ENCODE measurements around the gene SORT1. TPM values are rescaled to one million over a fixed set of nuclear protein-coding genes. Genes with fewer than 3 reads are reported as not detected.
A peak's percentile ranks its signal among the peaks of the same experiment; 100 is the strongest.

Gene SORT1
- total RNA-seq, 2 donors from 2014 or later, result 5.8 to 7.9 TPM

DNA sequence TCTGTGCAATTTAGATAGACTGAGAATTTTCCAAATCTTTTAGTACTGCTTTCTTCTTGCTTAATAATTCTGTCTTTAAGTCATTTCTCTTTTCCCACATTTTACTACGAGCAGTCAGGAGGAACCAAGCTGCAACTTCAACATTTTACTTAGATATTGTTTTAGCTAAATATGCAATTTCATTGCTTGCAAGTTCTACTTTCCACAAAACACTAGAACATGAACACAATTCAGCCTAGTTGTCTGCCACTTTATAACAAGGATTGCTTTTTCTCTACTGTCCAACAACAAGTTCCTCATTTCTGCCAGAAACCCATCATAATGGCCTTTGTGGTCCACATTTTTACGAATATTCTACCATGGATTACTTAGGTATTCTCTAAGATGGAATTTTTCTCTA lies 36.6 kb downstream of the SORT1 start:
- H3K4me1 Mint-ChIP-seq (ENCODE audit: low read depth in 2 of 2), result no peaks in the 10 kb centered on the region
- no peaks in the 10 kb centered on the region for H3K9me3 Mint-ChIP-seq
- H3K4me3 Mint-ChIP-seq, result no peak overlapping the region
- no peak for DNase-seq (ENCODE audit: low spot score)
- ATAC-seq, result no peak
- H3K27ac Mint-ChIP-seq, result no peak overlapping the region
- H3K27me3 Mint-ChIP-seq, result peaks cover 2 to 12% of the 10 kb centered on the region in 2 donors
- no peaks in the 10 kb centered on the region for H3K36me3 Mint-ChIP-seq

- H3K4me3 Mint-ChIP-seq, result no peak overlapping the region
- H3K27ac Mint-ChIP-seq, result no peak overlapping the region
- H3K9me3 Mint-ChIP-seq, result no peaks in the 10 kb centered on the region
- peaks cover 2 to 6% of the 10 kb centered on the region in 2 donors for H3K27me3 Mint-ChIP-seq
- no peak for DNase-seq (ENCODE audit: low spot score)
- H3K4me1 Mint-ChIP-seq (ENCODE audit: low read depth in 2 of 2), result no peaks in the 10 kb centered on the region
- no peak for ATAC-seq
- H3K36me3 Mint-ChIP-seq, result no peaks in the 10 kb centered on the region
Measured at GRCh38 chr1:109357616-109358015, 40.1 kb downstream of the SORT1 start.

DNA sequence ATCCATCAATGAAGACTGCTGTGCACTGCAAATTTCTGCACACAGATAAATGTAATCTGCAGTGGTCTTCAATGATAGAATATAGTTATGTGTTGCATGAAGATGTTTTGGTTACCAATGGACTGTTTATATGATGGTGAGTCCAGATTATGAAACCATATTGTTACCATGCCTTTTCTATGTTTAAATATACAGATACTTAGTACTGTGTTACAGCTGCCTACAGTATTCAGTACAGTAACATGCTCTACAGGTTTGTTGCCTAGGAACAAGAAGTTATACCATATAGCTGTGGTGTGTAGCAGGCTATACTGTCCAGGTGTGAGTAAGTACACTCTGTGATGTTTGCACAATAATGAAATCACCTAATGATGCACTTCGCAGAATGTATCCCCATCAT lies 40.8 kb downstream of the SORT1 start:
- no peak overlapping the region for H3K4me3 Mint-ChIP-seq
- no peak overlapping the region for H3K27ac Mint-ChIP-seq
- no peaks in the 10 kb centered on the region for H3K36me3 Mint-ChIP-seq
- ATAC-seq (no peak), DNase-seq (ENCODE audit: low spot score) (no peak)
- H3K4me1 Mint-ChIP-seq (ENCODE audit: low read depth in 2 of 2), result no peaks in the 10 kb centered on the region
- H3K9me3 Mint-ChIP-seq, result no peaks in the 10 kb centered on the region
- peaks cover 2 to 7% of the 10 kb centered on the region in 2 donors for H3K27me3 Mint-ChIP-seq

DNA sequence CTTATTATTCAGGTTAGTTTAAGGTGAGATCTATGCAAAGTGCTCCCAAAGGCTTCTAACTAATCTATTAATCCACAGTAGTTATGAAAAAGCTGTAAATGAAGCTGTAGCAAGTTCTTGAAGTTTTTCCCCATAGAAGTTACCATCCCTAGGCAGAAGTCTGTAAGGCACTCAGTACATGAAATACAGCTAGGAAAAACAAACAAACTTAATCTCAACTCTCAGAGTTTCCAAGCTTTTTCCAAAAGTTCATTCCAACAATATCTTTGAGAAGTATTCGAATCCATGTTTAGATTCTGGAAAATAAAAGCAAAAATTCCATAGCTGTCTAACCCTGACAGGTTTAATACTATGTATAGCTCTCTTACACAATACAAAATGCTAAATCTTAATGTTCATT lies 41.2 kb downstream of the SORT1 start:
- Mint-ChIP-seq H3K27me3 (peaks cover 2 to 11% of the 10 kb centered on the region in 2 donors), H3K27ac (no peak overlapping the region), H3K4me3 (no peak overlapping the region), H3K36me3 (no peaks in the 10 kb centered on the region), H3K9me3 (no peaks in the 10 kb centered on the region), H3K4me1 (ENCODE audit: low read depth in 2 of 2) (no peaks in the 10 kb centered on the region)
- no peak for ATAC-seq
- DNase-seq (ENCODE audit: low spot score), result no peak

GRCh38 chr1:109354929-109355328 lies 42.8 kb downstream of the SORT1 start:
- Mint-ChIP-seq H3K4me3 (no peak overlapping the region), H3K36me3 (no peaks in the 10 kb centered on the region), H3K4me1 (ENCODE audit: low read depth in 2 of 2) (no peaks in the 10 kb centered on the region), H3K27ac (no peak overlapping the region), H3K27me3 (peaks cover 2 to 18% of the 10 kb centered on the region in 2 donors), H3K9me3 (no peaks in the 10 kb centered on the region)
- no peak for ATAC-seq
- DNase-seq (ENCODE audit: low spot score), result no peak

- Mint-ChIP-seq H3K36me3 (no peaks in the 10 kb centered on the region), H3K27me3 (peaks cover 0 to 12% of the 10 kb centered on the region in 2 donors), H3K9me3 (no peaks in the 10 kb centered on the region), H3K4me1 (ENCODE audit: low read depth in 2 of 2) (no peaks in the 10 kb centered on the region), H3K4me3 (no peak overlapping the region), H3K27ac (no peak overlapping the region)
- ATAC-seq (no peak), DNase-seq (ENCODE audit: low spot score) (no peak)
Measured at GRCh38 chr1:109351457-109351856, 46.3 kb downstream of the SORT1 start.

DNA sequence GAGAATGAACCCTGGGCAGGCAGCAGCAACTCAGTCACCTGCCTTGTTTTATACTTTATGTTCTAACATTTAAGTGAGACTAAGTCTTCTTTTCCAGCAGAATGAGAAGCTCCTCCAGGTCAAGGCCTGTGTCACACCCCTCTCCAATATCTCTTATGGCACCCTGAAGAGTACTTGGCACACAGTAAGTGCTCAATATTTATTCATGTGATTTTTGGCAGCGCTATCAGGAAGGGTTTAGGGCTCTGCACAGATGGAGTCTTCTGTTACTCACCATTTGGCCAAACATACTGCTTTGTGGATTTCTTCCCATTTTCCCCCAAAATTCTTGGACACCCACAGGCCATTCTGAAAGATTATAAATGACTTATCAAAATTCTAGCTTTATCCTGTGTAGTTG lies 47.1 kb downstream of the SORT1 start:
- ATAC-seq, result no peak
- H3K36me3 Mint-ChIP-seq, result no peaks in the 10 kb centered on the region
- DNase-seq (ENCODE audit: low spot score), result no peak
- no peak overlapping the region for H3K4me3 Mint-ChIP-seq
- no peak overlapping the region for H3K27ac Mint-ChIP-seq
- no peaks in the 10 kb centered on the region for H3K9me3 Mint-ChIP-seq
- H3K27me3 Mint-ChIP-seq, result peaks cover 0 to 12% of the 10 kb centered on the region in 2 donors
- no peaks in the 10 kb centered on the region for H3K4me1 Mint-ChIP-seq (ENCODE audit: low read depth in 2 of 2)

DNA sequence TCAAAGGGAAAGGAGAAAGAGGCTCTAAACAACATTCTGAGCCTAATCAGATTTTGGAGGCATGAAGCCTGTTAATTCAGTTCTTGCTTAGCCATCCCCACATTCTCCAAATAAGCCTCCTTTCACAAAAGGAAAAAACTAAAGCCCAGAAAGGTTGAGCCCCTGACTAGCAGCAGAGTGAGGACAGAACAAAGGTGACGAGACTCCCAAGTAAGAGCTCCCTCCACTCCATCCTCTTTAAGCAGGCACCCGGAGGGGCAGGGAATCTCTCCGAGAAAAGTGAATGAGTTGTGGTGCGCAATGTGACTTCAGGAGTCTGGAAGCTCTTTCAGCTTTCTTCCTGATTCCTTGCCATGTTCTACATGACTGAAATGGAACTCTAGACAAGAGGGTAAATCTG lies 47.5 kb downstream of the SORT1 start:
- Mint-ChIP-seq H3K27ac (no peak overlapping the region), H3K9me3 (no peaks in the 10 kb centered on the region)

GRCh38 chr1:109347511-109347910 lies 50.2 kb downstream of the SORT1 start:
- ATAC-seq (no peak), DNase-seq (ENCODE audit: low spot score) (no peak)
- Mint-ChIP-seq H3K27ac (no peak overlapping the region), H3K27me3 (peaks cover 0 to 19% of the 10 kb centered on the region in 2 donors), H3K9me3 (no peaks in the 10 kb centered on the region), H3K4me3 (no peak overlapping the region), H3K36me3 (no peaks in the 10 kb centered on the region), H3K4me1 (ENCODE audit: low read depth in 2 of 2) (no peaks in the 10 kb centered on the region)

More for the DNA sequence above, 47.5 kb downstream of the SORT1 start:
- Mint-ChIP-seq H3K36me3 (no peaks in the 10 kb centered on the region), H3K4me3 (no peak overlapping the region), H3K27me3 (peaks cover 0 to 12% of the 10 kb centered on the region in 2 donors), H3K4me1 (ENCODE audit: low read depth in 2 of 2) (no peaks in the 10 kb centered on the region)
- no peak for DNase-seq (ENCODE audit: low spot score)
- ATAC-seq, result no peak

GRCh38 chr1:109341944-109342930 lies 55.5 kb downstream of the SORT1 start:
- Mint-ChIP-seq H3K9me3 (no peaks in the 10 kb centered on the region), H3K27me3 (peaks cover 0 to 7% of the 10 kb centered on the region in 2 donors), H3K4me1 (ENCODE audit: low read depth in 2 of 2) (no peaks in the 10 kb centered on the region), H3K27ac (no peak overlapping the region), H3K4me3 (no peak overlapping the region), H3K36me3 (no peaks in the 10 kb centered on the region)
- ATAC-seq (no peak), DNase-seq (ENCODE audit: low spot score) (no peak)

DNA sequence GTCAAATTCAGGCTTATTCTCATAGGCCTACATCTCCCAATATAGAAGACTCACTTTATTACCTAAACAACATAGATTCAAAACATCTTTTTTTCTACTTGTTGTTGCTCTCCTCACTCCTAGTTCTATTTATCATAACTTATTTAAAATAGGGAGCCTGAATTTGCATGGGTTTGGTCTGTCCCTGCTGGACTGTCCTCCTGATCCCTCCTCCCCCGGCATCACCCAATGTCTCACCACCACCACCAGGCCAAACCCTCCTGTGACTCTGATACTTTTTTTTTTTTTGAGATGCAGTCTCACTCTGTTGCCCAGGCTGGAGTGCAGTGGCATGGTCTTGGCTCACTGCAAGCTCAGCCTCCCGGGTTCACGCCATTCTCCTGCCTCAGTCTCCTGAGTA lies 59.1 kb downstream of the SORT1 start:
- no peaks in the 10 kb centered on the region for H3K9me3 Mint-ChIP-seq
- H3K4me1 Mint-ChIP-seq (ENCODE audit: low read depth in 2 of 2), result no peaks in the 10 kb centered on the region
- peak overlapping the region in 1 of 2 donors; percentile 28 for H3K27ac Mint-ChIP-seq
- DNase-seq (ENCODE audit: low spot score), result no peak
- no peak overlapping the region for H3K4me3 Mint-ChIP-seq
- H3K27me3 Mint-ChIP-seq, result no peaks in the 10 kb centered on the region
- no peak for ATAC-seq
- H3K36me3 Mint-ChIP-seq, result no peaks in the 10 kb centered on the region

DNA sequence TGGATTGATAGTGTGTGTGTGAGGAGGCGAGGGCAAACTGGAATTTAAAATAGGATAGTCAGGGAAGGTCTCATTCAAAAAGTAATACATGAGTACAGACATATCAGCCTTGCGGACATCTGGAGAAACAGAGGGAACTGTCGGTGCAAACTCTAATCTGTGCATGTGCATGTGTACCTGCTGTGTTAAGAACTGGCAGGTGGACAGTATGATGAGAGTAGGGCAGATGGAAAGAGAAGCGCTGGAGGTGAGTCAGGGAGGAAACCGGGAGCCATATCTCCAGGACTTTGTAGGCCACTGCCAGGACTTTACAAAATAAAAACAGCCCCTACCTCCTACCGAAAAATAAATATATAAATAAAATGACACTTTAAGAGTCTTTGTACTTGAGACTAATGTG lies 59.6 kb downstream of the SORT1 start:
- H3K4me3 Mint-ChIP-seq, result no peak overlapping the region

DNA sequence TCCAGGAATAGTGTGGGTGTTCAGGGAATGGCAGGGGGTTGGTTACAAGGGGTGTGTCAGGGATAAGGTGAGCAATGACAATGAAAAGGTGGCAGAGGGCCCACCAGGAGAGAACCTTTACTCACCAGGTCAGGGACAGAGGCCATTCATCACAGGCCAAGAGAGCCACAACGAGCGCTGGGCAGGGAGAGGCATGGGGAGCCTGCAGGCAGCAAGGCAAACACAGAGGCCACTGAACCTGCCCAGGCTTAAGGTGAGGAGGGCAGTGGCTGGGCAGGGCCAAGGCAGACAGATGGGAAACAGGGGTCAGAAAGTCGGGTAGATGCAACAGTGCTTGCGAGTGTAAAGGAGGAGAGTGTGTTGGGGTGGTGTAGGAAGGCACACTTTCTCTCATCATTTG lies 62.6 kb downstream of the SORT1 start:
- peaks cover 14% of the 10 kb centered on the region for H3K36me3 Mint-ChIP-seq
- peaks cover 10% of the 10 kb centered on the region for H3K9me3 Mint-ChIP-seq
- peaks cover 3 to 10% of the 10 kb centered on the region in 2 donors for H3K27me3 Mint-ChIP-seq
- ATAC-seq, result no peak
- H3K4me3 Mint-ChIP-seq, result no peak overlapping the region
- no peak for DNase-seq (ENCODE audit: low spot score)
- H3K27ac Mint-ChIP-seq, result no peak overlapping the region
- H3K4me1 Mint-ChIP-seq (ENCODE audit: low read depth in 2 of 2), result no peaks in the 10 kb centered on the region

More for the DNA sequence above, 59.6 kb downstream of the SORT1 start:
- Mint-ChIP-seq H3K36me3 (no peaks in the 10 kb centered on the region), H3K4me1 (ENCODE audit: low read depth in 2 of 2) (no peaks in the 10 kb centered on the region), H3K9me3 (peaks cover 3% of the 10 kb centered on the region), H3K27me3 (no peaks in the 10 kb centered on the region), H3K27ac (no peak overlapping the region)
- ATAC-seq (no peak), DNase-seq (ENCODE audit: low spot score) (no peak)

DNA sequence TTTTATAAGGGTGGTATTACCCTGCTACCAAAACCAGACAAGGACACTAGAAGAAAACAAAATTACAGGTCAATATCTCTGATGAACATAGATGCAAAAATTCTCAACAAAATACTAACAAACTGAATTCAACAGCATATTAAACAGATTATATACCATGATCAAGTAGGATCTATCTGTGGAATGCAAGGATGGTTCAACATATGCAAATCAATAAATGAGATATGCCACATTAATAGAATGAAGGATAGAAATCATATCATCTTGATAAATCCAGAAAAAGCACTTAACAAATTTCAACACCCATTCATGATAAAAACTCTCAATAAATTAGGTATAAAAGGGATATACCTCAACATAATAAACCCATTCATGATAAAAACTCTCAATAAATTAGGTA lies 66.6 kb downstream of the SORT1 start:
- H3K27me3 Mint-ChIP-seq, result peaks cover 3 to 11% of the 10 kb centered on the region in 2 donors
- H3K4me3 Mint-ChIP-seq, result no peak overlapping the region
- peaks cover 10% of the 10 kb centered on the region for H3K9me3 Mint-ChIP-seq
- no peak for ATAC-seq
- H3K27ac Mint-ChIP-seq, result no peak overlapping the region
- no peak for DNase-seq (ENCODE audit: low spot score)
- no peaks in the 10 kb centered on the region for H3K4me1 Mint-ChIP-seq (ENCODE audit: low read depth in 2 of 2)
- peaks cover 20% of the 10 kb centered on the region for H3K36me3 Mint-ChIP-seq

Data from natural killer cell treated with Interleukin-12 subunit alpha and Interleukin-12 subunit beta and Interleukin-15 and Interleukin-18, amount 100 ng/mL, for 72 hours (primary cell).